Measurements from ENCODE around the gene COL13A1. TPM values are rescaled to one million over a fixed set of nuclear protein-coding genes. Genes with fewer than 3 reads are reported as not detected.

The COL13A1 gene
- total RNA-seq, 1 experiment from 2014 or later: 3.6 TPM

DNA sequence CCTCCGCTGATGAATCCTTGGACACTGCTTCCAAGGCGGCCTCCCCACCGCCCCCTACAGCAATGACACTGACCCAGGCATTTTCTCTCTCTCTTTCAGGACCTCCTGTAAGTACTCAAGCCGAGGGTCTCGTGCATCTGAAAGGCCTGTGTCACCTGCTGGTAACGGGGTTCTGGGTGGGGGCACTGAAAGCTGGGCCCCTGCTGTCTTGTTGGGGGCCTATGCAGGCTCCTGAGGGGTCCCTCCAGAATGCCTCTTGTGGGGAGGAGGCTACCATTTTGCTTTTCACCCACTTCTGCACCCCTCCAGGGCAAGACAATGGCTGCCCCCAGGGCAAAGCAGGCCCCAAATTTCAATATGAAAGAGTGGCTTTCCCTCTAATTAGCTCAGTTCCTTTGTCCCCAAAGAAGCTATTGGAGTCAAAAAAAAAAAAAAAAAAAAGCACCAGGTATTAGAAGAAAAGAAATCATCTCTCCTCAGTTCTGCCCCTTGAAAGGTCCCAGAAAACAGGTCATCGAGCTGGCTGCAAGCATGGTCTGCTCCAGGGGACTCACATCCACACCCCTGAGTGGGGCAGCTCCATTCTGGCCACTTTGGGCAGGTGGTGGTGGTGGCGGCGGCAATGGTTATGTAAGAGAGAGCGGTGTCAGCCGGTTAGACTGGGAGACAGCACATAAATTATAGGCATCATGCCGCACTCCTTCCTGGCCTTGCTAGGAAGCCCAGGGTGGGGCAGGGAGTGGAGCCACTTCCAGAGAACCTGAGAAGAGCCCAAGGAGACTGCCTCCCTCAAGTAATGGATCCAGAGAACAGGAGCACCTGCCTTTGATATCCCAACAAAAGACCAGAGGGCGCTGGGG, 66.2 kb downstream of the COL13A1 start:
- H4K5ac ChIP-seq (ENCODE audit: insufficient read length, low read depth, low read length): no peak overlapping the region
- no peak overlapping the region for H4K8ac ChIP-seq (replicated peaks; ENCODE audit: insufficient read length, low read depth, low read length)
- H3K27ac ChIP-seq (ENCODE audit: insufficient read length, low read depth, low read length): no peak overlapping the region
- peak; percentile 62 for TF ChIP-seq CTCF (conservative IDR thresholded peaks at IDR 0.05)
- H3K18ac ChIP-seq (ENCODE audit: insufficient read length, low read depth, low read length): peak overlapping the region; percentile 8
- no peak overlapping the region for H2BK20ac ChIP-seq (ENCODE audit: low read depth, low read length, poor library complexity, severe bottlenecking)
- H2BK120ac ChIP-seq (ENCODE audit: low read depth, low read length, poor library complexity, severe bottlenecking): no peak overlapping the region
- no peak overlapping the region for H3K23ac ChIP-seq (ENCODE audit: insufficient read length, low read depth, low read length)
- peaks cover 36% of the 10 kb centered on the region for H3K4me1 ChIP-seq (ENCODE audit: insufficient read depth, low read length)
- no peak overlapping the region for H3K56ac ChIP-seq (ENCODE audit: insufficient read length, low read depth, low read length)
- Mint-ChIP-seq H3K4me3 (peak overlapping the region in 1 of 2 experiments; percentile 67; a peak in 2 of 5 replicates), H3K27me3 (ENCODE audit: low read depth) (peaks cover 9% of the 10 kb centered on the region), H3K27ac (peak overlapping the region; percentile 96 to 99 (median 97)), H3K4me1 (peaks cover 84 to 90% of the 10 kb centered on the region in 2 experiments), H3K9me3 (no peaks in the 10 kb centered on the region), H3K36me3 (ENCODE audit: insufficient read depth in 1 of 3, low read depth in 3 of 3) (no peaks in the 10 kb centered on the region)
- H2BK5ac ChIP-seq (ENCODE audit: insufficient read length, low read length): no peak overlapping the region
- H3K79me1 ChIP-seq (ENCODE audit: insufficient read depth, low read depth, low read length, poor library complexity, severe bottlenecking): no peaks in the 10 kb centered on the region
- no peaks in the 10 kb centered on the region; the same call in 1 of the 2 replicates for H3K27me3 ChIP-seq (ENCODE audit: insufficient read depth, low read length)
- H3K4ac ChIP-seq (ENCODE audit: low read depth, low read length): no peak overlapping the region
- H4K20me1 ChIP-seq (ENCODE audit: control insufficient read depth, insufficient read depth, insufficient read length): no peaks in the 10 kb centered on the region
- WGBS (ENCODE audit: extremely low coverage, insufficient read length, low lambda C conversion rate): no CpG with 5 or more reads among the region's 13 CpGs
- no peak overlapping the region for H3K14ac ChIP-seq (ENCODE audit: insufficient read depth, low read length)
- no peak overlapping the region for H4K91ac ChIP-seq (ENCODE audit: insufficient read length, low read depth, low read length)
- H3K79me2 ChIP-seq (ENCODE audit: insufficient read depth, low read length): no peaks in the 10 kb centered on the region
- H2AK5ac ChIP-seq (ENCODE audit: insufficient read length, low read length): no peak overlapping the region
- peak; percentile 76 for DNase-seq
- H3K9me3 ChIP-seq (ENCODE audit: control insufficient read depth, low read depth, low read length): no peaks in the 10 kb centered on the region
- no peak overlapping the region for H3T11ph ChIP-seq (ENCODE audit: low read length)
- H3K23me2 ChIP-seq (ENCODE audit: insufficient read length, low read depth, low read length, poor library complexity, severe bottlenecking): peaks cover 2% of the 10 kb centered on the region
- no peak overlapping the region for H3K9ac ChIP-seq (ENCODE audit: extremely low read depth, insufficient read length, low read length)
- H3K4me2 ChIP-seq (ENCODE audit: insufficient read depth, insufficient read length, low read length): peak overlapping the region; percentile 7
- H2BK12ac ChIP-seq (ENCODE audit: insufficient read length, low read depth, low read length): no peak overlapping the region
- H2AFZ ChIP-seq (ENCODE audit: low read length): no peak overlapping the region
- no peak overlapping the region for H2BK15ac ChIP-seq (ENCODE audit: low read depth, low read length)

All from H9 (cell line).